ENCODE data around the gene ZNF528.
A peak's percentile ranks its signal among the peaks of the same experiment; 100 is the strongest.

ZNF528 gene

DNA sequence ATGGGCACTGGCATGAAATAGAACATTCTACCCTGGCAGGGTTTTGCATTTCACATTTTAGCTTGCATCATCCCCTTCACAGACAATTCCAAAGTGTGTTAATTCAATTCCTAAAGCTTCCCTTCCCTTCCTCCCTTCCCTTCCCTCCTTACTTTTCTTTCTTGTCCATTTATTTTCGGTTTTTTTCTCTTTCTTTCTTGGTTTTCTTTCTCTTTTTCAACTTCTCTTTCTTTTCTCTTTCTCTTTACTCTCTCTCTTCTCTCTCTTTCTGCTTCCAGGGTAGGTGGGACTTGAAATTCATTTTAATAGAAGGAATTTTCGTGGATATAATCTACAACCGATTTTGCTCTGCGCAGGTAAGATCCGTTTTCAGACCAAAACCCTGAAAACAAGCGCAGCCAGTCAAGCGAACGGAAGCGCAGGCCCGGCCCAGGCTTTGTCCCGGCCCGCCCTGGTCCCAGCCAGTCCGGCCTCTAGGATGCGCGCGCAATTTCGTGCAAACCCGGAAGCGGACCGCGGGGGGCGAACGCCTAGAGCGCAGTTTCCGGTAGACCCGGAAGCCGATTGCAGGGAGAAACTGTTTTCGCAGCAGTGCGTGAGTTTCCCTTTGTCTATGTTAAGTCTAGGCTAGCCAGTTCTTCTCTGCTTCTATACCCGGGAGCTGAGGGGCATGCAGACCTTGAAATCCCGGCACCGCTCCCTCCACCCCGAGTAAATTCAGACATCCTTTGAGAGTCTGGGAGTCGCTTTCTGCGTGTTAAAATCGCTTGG is at the start of gene ZNF528:
Gene ZNF528 (plus strand): TSS at position 540 of the 771 bp plus-strand sequence. CDS start 4,165 bp downstream, outside the sequence.
- DNase-seq (ENCODE audit: low read depth): peak; percentile 94

DNA sequence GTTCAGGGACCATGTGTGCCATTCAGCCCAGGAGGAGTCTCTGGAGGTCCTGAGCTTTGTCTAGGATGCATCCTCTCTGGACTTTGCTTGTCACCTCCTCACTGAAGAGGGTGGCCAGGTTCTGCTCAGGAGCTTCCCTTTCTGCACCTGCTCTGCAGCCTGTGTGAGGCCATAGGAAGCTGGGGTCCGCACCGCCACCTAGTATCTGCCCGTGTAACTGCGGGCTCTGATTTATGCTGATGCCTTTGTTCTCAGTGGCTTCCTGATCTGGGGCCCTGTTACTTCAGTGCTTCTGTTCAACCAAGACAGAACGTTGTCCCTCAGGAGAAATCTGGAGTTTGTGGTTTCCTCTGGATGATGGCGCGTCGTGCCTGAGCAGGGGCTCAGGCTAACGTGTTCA is 46.1 kb upstream of the ZNF528 start:
- no peak for DNase-seq (ENCODE audit: low read depth)

DNA sequence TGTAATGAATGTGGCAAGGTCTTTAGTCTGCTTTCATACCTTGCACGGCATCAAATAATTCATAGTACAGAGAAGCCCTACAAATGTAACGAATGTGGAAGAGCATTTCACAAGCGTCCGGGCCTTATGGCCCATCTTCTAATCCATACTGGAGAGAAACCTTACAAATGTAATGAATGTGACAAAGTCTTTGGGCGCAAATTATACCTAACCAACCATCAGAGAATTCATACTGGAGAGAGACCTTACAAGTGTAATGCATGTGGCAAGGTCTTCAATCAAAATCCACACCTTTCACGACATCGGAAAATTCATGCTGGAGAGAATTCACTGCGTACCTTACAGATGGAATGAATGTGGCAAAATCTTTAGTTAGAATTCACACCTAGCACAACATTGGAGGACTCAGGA is 31.2 kb upstream of the ZNF528 start:
- DNase-seq (ENCODE audit: low read depth): no peak

DNA sequence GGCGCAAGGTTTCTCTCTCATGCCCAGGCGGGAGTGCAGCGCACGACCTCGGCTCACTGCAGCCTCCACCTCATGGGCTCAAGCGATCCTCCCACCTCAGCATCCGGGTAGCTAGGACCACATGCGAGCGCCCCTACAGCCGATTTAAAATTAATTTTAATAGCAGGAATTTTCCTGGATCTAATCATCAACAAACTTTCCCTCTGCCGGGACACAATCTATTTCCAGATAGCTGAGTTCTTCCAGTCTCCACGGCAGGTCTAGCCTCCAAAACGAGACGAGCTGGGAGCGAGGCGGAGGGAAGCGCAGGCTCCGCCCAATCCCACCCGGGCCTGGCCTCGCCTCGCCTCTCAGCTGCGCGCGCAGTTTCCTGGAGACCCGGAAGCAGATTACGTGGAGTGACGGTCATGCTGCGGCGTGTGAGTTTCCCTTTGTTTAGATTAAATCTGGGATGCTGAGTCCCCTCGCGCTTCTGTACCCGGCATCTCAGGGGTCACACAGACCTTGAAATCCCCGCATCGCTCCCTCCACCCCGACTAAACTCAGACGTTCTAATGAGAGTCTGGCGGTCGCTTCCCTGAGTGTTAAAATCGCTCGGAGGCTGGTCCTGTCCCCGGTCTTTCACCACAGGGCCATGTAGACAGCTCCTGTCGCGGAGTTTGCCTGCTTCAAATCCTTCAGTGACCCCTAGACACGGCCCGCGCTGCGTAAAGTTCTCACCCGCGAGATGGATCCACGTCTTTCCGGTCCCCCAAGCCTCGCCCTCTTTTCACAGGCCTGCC is 27.9 kb upstream of the ZNF528 start, which contains the start of gene ZNF880:
Gene ZNF880 (plus strand): TSS at position 365 of the 782 bp plus-strand sequence. CDS start 43 bp downstream, at position 408.
- DNase-seq (ENCODE audit: low read depth): peak; percentile 86

DNA sequence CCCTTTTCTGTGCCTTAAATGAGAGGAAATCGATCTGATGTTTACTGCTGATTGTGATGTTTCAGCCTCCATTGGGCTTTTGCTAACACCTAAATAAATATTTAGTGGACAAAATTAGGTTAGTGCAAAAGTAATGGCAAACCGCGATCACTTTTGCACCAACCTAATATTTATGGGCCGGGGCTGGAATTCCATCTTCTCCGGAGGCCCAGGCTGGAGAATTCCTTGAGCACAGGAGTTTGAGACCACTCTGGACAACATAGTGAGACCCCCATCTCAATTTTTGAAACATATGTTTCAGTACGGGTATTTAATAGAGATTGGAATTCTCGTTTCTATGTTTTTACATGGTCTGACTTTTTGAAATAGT is 27.3 kb upstream of the ZNF528 start:
- no peak for DNase-seq (ENCODE audit: low read depth)

DNA sequence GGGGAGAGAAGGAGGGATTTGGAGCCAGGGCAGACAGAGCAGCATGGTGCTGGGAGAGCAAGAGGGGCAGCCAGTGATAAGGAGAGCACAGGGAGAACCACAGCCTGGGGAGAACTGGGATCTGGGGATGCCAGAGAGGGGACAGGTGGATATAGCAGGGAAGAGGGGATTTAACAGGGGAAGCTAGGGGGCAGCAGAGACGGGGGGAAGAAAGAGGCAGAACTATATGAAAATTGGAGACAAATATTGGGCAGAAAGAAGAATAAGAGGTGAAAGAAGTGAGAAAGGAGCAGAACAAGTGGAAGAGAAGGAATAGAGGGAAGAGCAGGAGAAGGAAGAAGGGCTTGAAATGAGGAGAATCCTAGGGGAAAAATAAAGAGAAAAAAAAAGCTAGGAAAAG is 6.5 kb upstream of the ZNF528 start:
- no peak for DNase-seq (ENCODE audit: low read depth)

DNA sequence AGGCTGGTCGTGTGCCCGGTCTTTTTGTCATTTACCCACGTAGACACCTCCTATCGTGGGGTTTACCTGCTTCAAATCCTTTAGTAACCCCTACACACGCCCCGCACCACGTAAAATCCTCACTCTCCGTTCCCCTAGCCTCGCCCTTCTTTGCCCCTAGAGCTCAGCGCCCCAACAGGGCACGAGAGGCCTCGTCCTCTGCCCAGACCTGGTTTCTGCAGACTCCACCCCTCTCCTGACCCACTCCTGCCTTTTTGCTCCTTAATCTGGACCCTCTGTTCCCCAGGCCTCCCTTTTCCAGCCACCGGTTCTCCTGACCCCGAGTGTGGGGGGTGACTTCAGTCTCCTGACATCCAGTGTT is 412 bp downstream of the ZNF528 start:
- no peak for DNase-seq (ENCODE audit: low read depth)

DNA sequence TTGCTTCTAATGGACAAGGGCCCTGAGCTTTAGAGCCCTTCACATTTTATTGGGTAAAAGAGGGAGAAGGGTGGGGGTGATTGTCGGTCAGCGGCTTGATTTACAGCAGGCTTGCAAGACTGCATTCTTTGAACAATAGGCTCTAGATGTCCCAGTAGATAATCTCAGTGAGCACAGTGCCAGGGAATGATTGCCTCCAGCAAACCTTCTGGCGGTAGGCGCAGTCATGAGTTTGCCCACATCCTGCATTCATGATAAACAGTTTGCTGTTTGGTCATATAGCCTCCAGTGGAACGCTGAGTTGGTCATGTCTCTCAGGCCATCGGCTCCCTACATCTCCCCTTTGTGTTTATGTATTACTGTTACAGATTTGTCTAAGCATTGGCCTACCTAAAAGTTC is 12.6 kb downstream of the ZNF528 start:
- DNase-seq (ENCODE audit: low read depth): no peak

DNA sequence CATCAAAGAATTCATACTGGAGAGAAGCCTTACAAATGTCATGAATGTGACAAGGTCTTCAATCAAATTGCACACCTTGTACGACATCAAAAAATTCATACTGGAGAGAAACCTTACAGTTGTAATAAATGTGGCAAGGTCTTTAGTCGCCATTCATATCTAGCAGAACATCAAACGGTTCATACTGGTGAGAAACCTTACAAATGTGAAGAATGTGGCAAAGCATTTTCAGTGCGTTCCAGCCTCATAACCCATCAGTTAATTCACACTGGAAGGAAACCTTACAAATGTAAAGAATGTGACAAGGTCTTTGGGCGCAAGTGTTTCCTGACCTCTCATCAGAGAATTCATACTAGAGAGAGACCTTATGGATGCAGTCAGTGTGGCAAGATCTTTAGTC is 18.1 kb downstream of the ZNF528 start:
- no peak for DNase-seq (ENCODE audit: low read depth)

DNA sequence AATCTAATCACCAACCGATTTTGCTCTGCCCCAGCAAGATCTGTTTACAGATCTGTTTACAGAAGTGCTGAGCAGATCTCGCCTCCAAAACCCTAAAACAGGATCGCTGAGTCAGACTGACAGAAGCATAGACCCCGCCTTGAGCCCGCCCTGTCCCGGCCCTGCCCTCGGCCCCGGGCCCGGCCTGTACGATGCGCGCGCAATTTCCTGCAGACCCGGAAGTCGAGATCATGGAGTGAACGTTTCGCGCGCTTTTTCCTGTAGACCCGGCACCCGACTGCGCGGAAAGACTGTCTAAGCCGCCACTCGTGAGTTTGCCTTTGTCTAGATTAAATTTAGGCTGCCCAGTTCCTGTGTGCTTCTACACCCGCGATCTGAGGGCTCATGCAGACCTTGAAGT is 31.3 kb downstream of the ZNF528 start, which contains the start of gene ZNF534:
Gene ZNF534 (plus strand): TSS at position 212 of the 400 bp plus-strand sequence. CDS start 2,327 bp downstream, outside the sequence.
- no peak for DNase-seq (ENCODE audit: low read depth)

DNA sequence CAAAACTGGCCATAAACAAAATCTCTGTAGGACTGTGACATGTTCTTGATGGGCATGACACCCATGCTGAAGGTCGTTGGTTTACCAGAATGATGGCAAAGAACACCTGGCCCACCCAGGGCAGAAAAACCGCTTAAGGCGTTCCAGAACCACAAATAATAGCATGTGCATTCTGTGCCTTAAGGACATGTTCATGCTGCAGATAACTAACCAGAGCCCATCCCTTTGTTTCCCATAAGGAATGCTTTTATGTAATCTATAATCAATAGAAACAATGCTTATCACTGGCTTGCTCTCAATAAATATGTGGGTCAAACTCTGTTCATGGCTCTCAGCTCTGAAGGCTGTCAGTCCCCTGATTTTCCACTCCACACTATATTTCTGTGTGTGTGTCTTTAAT is 44.5 kb downstream of the ZNF528 start:
- DNase-seq (ENCODE audit: low read depth): no peak

DNA sequence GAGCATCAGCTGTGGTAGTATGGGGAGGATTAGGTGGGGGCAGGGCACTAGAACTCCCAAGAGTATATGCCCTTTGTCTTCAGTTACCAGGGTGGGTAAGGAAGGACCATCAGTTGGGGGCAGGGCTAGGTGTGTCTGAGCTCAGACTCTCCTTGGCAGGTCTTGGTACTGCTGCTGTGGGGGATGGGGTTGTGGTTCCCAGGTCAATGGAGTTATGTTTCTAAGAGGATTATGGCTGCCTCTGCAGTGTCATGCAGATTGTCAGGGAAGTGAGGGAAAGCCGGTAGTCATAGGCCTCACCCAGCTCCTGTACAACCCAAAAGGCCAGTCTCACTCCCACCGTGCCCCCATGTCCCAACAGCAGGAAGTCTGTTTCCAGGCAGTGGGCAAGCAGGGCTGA is 46.9 kb downstream of the ZNF528 start:
- no peak for DNase-seq (ENCODE audit: low read depth)

DNA sequence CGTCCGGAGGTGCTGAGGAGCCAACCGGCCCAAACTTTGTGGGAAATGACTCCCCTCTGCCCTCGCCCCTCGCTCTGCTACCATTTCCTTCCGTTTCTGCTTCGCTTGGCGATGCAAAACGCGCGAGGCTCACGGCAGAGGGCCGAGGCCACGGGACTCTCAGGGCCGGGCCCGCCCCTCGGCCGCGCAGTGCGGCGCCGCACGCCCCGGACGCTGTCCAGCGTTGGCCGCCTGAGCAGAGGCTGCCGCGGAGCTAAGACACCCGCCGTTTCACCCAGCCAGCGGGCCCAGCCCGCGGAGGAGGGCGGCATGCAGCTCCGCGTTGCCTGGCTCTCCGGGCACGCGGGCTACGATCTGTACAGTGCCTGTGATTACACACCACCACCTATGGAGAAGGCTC is 53.6 kb downstream of the ZNF528 start:
- no peak for DNase-seq (ENCODE audit: low read depth)

DNA sequence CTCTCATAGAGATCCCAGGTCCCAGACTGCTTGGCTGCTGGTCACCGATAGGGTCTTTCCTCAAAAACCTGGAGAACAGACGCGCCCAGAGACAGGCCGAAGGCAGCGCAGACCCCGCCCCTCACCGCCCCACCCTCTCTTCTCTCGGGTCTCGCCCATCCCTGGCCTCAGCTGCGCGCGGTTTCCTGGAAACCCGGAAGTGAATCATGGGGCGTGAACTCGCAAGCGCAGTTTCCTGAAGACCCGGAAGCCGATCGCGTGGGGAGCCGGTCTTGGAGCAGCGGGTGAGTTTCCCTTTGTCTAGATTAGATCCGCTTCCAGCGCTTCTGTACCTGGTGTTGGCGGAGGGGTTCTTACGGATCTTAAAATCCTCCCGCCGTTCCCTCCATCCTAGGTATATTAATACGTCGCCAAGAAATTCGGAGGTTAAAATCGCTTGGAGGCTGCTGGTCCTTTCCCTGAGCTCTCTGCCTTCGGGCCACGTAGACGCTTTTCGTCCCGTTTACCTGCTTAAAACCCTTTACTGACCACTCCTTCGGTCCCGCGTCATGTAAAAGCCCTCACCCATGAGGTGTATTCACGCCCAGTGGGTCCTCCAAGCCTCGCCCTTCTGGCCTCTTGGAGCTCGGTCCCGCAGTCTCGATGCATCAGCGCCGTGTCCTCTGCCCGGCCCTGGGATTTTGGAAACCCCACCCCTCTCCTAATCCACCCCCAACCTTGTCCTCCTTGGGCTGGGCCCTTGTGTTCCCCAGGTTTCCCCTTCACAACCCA is 55.9 kb downstream of the ZNF528 start, which contains the start of gene ZNF578:
Gene ZNF578 (plus strand): TSS at position 230 of the 771 bp plus-strand sequence. CDS start 48,293 bp downstream, outside the sequence.
- peak; percentile 72 for DNase-seq (ENCODE audit: low read depth)

DNA sequence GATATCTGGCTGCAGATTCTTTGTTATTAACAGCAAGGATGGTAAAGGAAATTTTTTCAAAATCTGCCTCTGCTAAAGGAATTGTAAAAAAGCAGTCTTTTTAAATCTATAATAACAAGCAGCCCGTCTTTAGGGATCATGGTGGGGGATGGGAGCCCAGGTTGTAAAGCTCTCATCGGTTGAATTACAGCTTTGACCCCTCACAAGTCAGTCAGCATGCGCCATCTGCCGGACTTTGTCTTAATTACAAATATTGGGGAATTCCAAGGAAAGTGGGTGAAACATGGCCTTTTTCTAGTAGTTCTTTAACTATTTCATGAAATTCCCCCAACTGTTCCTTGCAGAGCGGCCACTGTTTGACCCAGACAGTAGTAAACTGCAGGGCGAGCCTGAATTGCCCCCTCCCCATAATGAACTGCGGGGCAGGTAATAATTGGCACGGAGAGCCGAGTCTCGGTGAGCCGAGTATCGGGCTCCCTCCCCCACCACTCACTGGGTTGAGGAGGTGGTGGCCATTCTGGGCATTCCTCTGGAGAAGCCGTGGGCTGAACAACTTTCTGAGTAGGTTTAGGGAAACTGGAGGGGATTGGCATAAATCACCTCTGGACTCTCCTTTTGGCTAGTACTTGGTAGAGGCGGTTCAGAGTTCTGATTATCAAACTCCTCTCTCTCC is 67.3 kb downstream of the ZNF528 start:
- DNase-seq (ENCODE audit: low read depth): no peak
